ENCODE results near the gene LRRC3.

DNA sequence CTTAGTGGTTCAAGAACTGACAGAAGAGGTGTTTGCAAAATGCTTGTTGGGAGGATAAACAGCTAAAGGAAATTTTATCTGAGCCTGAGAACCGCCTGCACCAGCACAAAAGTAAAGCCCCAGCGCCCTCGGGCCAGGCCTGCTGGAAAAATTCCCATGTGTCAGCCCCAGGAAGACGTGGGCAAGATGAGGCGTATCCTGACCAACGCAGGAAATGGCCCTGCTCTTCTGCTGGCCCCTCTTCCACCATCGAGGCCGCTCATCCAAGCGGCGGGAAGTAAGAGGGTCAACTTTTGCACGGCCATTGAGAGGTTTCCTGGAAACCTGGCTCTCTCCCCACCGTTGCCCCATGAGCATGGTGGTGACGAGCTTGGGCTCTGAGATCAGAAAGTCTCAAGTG, 39.6 kb downstream of the LRRC3 start:
- TF ChIP-seq EZH2phosphoT487 (IDR thresholded peaks at IDR 0.05; ENCODE audit: low read depth) (no peak), CTCF (IDR thresholded peaks at IDR 0.05; ENCODE audit: low read depth, low read length) (no peak)
